NOMO-1 treated with dmso at 0.1 percent for 144 hours (cell line): Measurements from ENCODE around the gene BZW1.

ENCODE experiments used
- DNase-seq: peaks from one replicate; lab custom pipeline; 2025; ENCODE audit not compliant: unreplicated experiment; lab: John Stamatoyannopoulos, UW

BZW1 gene

DNA sequence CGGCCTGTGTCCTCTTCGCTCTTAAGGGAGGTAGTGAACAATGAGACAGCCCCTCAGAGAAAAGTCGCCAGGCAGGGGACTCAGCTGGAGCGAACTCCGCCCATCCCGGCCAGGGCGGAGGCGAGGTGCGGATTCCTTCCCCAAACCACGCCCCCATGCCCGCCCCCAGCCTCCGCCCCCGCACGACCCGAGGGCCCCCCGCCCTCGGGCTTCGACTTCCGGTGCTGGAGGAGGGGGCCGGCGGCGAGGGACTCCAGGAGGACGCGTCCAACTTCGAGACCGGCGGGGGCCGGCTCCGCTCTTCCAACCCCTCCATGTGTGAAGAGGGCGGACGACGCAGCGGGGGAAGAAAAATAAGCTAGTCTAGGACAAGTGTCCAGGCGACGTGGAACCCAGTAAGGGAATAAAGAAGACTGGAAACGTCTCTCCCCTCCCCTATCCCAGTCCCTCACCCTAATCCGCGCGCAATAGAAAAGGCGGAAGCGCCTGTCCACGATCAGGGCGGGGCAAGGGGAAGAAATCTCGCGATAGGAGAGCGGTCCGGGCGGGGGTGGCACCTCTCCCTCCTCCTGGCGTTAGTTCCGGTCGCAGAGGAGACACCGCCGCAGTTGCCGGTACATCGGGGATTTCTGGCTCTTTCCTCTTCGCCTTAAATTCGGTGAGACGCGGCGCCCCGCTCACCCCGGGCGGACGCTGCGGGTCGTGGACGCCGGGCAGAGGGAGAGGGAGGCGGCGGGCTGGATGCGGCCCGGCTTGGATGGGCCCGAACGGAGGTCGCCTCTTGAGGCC is at the start of gene BZW1:
TSS of gene BZW1 (plus strand) at position 578 of the 789 bp plus-strand sequence. CDS start 1,308 bp downstream, outside the sequence.
- peak; percentile 92 for DNase-seq

DNA sequence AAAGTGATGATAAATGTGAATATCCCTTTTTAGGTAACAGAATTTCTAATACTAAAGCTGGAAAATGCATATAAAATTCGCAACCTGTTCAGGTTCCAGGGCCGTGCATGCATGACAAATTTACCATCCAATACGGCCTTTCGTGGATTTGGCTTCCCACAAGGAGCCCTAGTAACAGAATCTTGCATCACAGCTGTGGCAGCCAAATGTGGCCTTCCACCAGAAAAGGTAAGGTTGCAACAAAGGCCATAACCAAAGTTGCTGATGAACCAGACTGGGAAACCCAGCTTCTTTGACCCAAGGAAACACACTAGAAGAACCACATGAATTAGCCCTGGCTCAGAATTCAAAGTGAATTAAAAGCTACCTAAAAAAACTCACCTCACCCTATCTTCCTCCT is 49.6 kb upstream of the BZW1 start:
- DNase-seq, result no peak

DNA sequence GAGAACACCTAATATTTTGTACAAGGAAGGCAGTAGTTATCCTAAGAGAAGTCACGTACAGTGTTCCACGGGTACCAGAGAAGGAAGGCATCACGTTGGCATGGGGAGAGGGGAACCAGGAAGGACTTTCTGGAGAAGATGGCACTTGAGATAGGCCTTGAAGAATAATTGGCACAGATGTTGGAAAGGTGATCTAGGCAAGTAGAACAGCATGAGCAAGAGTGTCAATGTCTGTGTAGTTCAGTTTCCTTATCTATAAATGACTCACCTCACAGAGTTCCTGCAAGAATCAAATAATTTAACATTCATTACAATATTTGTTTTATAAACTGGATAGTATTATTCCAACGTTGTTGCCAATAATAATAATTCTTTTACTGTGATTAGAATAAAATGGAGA is 48.3 kb upstream of the BZW1 start:
- DNase-seq, result no peak

DNA sequence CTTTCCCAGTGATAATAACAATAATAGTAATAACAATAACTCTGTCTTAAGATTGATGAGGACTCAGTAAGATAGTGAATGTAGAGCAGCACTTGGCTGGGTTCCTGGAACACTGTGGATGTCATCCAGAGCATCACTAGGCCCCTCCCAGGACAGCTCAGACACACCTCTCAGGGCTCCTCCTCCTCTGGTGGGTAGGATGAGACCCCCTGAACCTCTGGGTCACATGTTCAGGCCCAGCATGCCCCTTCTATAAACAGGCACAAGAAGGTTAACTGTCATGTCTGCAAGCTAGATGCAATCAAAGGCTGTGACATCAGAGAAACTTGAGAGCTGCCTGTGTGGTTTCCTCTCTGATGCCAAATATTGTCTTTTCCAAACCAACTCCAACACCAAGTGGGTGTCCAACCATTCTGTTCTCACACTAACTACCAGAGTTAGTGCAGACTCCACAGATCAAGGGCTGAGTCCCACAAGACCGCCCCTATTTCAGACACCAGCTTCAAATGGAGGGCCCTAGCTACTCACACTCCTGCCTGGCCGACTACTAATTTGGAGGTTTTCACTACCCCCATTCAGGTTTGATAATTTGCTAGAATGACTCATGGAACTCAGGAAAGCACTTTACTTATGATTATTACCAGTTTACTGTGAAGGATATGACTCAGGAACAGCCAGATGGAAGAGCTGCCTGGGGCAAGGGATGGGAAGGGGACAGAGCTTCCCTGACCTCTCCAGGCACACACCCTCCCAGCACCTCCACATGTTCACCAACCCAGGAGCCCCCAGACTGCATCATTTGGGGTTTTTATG is 46.4 kb upstream of the BZW1 start:
- no peak for DNase-seq

DNA sequence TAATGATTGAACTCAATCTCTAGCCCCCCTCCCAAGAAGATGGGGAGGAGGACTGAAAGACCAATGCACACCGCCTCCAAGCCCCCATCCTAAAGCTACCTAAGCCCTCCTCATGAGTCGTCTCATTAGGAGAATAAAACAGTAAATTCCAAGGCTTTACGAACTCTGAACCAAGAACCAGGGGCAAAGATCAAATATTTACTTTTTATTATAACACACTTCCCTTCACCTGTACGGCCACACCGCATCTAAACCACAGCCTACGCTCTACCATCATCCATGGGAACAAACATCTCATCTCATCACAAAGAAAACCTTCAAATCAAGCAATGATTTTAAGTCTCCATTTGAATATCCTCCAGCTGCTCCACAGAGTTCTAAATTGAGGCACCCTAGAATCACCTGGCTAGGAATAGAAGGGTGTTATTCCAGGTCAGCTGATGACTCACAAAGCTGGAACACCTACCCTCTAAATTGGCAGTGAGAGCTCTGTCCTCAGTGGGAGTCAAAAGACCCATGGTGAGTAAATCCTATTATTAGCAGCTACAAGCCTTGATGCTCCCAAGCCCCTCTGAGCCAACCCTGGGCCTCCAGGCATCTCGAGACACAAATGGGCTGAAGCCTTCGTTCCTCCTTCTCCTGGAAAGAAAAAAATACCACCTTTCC is 45.6 kb upstream of the BZW1 start:
- no peak for DNase-seq

DNA sequence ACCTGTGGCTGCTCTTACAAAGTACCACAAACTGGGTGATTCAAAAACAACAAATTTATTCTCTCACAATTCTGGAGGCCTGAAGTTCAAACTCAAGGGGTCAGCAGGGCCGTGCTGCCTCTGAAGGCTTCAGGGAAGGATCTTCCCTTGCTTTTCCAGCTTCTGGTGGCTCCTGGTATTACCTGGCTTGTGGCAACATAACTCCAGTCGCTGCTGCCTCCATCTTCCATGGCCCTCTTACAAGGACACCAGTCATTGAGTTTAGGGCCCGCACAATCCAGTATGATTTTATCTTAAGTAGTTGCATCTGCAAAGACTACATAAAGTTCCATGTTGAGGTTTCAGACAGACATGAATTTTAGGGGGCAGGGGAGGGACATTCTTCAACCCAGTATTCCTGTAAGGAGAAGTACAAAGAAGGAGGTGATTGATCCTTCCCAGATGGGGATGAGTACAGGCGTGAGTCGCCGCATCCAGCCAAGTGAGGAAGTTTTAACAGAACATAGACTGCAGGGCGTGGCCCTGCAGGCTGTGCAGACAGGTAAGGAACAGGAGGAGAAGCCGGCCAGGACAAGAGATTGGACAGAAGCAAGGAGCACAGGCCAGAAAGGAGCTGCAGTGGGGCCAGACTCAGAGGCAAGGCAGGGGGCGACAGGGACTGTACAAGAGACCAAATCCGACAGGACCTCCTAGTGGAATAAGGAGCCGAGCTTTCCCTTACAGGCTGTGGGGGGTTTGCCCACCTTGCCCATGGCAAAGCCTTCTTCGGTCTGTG is 44.4 kb upstream of the BZW1 start:
- no peak for DNase-seq

DNA sequence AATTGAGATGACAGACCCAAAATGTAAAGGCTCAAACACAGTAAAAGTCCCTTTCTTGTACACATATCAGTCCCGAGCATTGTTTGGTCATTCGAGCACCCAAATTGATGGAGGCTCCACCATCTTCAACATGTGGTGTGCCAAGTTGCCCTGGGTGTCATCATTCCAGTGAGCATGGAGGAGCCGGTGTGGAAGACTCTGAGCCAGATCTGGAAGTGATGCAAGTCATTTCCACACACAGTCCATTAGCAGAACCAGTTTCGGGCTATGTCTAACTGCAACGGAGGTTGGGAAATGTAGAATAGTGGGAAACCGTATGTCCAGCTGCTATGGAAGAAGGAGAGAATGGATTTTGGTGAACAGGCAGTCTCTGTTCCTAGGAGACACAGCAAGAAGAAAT is 40.9 kb upstream of the BZW1 start:
- DNase-seq, result no peak

DNA sequence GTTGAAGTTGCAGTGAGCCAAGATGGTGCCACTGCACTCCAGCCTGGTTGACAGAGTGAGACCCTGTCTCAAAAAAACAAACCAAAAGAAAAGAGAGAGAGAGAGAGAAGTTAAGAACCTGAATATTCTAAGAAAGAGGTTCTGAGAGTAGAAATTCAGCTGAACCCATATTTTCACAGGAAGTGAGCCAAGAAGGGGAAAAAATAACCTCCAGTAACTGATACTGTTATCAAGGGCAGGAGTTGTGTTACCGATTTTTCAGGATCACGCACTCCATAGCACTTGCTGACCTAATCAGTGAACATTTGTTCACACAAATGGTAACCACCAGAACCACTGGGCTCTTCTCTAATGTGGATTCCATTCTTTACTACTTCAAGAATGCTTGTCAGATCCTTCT is 39.1 kb upstream of the BZW1 start:
- DNase-seq, result no peak

DNA sequence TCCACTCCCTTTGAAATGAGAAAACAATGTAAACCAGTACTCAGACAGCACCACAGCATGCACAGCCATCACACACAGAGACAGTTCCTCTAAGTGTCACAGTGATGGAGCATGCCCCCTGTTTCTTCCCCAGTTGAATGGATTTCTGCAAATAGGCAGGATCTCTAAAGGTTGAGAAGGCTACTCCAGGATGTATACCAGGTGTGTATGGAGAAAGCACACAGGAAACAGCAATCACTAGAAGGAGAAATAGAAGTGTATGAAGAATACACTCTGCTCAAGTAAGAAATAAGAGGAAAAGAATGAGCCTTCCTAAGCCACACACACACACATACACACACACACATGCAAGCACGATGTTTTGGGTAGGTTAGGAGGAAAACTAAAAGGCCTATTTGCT is 38.6 kb upstream of the BZW1 start:
- no peak for DNase-seq

DNA sequence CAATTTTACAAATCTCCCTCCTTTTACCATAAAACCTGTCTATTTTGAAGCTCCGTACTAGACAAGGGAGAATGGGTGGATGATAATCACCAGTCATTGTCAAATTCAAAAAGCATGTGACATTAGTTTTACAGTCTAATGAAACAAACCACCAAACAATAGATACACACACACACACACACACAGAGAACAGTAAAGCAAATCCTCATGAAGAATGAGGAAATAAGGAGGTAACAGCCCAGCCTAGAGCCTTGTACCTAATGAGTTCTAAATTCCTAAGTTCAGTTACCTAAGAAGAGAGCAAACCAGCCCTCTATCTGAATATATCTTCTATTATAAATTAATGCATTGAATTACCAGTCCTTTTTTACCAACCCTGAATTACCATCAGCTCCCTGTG is 36.8 kb upstream of the BZW1 start:
- no peak for DNase-seq

DNA sequence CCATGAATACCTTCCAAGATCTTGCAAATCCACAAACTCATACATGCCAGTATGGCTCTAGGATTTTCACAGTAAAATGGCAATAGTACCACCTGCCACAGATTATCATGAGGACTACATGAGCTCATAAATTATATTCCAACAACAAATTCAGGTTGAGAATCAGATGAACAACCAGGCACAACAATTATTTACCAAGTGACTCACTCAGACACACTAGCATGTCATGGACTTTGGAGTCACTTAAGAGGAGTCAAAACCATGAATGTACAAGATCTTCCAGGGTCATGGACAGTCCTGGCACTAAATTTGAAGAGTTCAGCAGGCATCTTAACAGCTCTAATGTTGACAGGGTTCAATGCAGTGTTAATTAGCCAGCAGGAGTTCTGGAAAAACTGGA is 34.4 kb upstream of the BZW1 start:
- DNase-seq, result no peak

DNA sequence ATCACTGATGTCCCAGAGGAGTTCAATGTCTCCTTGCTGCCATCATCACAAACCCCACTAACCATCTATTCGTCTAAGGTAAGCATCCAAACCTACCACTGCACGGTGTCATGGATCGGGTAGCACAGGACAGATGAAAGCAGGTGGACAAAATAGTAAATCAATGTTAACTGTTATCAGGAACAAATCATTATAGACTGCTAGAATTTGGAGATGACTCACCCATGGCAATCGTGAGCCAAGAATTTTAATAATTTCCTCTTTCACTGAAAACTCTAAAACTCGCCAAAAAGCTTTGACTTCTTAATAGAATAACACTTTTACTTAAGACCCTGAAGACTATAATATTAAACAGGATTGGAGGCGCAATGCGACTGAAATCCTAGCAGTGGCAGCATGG is 33.7 kb upstream of the BZW1 start:
- no peak for DNase-seq

DNA sequence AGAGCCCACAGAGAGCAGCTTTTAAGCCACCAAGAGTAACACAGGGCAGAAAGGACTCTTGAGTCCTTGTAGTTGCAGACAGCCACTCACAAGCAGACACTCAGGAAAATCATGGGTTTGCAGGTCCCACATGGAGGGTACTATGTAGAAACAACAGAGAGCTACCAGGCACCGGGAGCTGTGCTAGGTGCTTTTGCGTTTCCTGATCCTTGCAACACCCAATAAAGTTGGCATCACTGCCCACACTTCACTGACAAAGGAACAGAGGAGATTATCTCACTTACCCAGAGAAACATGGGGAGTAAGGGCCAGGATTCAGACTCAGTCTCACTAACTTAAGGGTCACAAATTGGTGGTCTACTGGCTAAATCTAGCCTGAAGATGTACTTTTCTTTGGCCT is 32.5 kb upstream of the BZW1 start:
- DNase-seq, result no peak

DNA sequence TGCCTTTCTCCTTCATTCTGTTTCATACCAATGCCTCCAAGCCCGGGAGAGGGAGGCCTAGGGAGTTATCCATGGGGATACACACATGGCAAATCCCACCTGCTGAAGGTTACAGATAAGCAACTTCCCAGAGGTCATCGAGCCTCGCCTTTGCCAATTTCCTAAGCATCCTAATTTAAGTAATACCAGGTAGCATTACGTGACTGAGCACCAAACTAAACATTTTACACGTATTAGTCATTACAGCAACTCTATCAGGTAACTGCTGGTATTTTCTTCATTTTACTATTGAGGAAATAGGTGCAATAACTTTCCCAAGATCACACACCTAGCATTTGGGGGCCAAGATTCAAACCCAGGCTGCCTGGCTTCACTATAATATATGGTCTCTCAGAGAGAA is 30.1 kb upstream of the BZW1 start:
- no peak for DNase-seq

DNA sequence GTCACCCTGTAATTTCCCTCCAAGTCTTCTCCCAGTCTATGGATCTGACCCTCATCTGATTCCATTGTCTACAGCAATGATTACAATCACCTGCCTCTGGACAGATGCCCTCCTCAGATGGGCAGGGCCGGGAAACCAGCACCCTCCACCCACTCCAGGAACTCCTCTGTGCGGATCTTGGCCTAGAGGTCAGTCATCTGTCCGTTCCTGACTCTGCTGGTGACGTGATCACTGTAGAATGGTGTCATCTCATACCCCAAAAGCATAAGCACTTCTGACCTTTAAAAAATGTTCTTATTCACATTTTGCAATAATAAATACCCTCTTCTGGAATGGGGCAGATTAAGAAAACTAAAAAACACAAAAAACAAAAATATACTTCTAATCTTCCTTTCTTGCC is 29.5 kb upstream of the BZW1 start:
- no peak for DNase-seq

DNA sequence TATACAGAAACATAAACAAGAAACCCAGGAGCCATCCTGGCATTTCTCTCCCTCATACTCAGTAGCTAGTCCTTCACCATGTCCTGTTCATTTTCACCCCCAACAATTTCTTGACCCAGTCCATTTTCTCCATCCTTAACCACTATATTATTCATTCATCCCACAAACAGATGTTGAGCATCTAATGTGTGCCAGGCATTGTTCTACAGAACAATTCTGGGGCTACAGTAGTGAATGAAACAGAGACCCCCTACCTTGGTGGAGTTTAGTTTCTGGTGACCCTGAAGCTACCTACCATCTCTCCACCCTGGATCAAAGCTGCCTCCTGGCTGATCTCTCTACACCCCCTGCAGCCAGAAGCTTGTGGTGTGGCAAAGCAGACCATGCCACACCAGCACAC is 27.5 kb upstream of the BZW1 start:
- DNase-seq, result no peak

DNA sequence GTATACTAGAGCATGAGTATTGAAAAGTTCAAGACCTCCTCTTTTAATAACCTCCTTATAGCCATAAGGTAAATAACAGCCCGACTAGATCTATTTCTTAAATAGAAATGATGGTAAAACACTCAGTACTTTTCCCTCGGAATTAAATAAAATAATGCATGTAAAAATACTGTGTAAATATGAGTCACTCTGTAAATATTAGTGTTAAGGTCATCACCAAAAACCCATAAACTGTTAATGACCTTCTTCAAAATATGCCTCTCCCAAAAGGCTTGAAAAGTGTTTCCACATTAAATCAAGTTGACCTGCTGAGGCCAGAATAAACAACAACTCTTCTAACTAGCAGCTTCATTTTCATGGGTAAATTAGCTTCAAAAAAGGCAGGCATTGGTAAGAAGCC is 25.3 kb upstream of the BZW1 start:
- no peak for DNase-seq

DNA sequence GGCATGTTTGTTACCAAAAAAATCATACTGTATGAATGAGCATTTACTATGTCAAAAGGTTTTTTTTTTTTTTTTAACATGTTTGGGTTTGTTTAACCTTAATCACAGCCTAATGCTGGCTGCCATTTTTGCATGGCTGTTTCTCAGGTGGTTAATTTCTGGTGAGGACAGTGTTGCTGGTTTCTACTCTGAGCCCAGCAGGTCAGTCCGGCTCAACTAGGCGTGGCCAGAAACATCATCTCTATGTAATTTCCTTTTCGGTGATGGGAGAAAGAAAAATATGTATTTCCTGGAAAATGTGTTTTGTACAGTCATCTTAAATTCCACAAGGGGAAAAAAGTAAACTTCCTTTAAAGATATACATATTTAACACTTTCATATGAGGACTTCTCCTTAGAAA is 24.9 kb upstream of the BZW1 start:
- no peak for DNase-seq

DNA sequence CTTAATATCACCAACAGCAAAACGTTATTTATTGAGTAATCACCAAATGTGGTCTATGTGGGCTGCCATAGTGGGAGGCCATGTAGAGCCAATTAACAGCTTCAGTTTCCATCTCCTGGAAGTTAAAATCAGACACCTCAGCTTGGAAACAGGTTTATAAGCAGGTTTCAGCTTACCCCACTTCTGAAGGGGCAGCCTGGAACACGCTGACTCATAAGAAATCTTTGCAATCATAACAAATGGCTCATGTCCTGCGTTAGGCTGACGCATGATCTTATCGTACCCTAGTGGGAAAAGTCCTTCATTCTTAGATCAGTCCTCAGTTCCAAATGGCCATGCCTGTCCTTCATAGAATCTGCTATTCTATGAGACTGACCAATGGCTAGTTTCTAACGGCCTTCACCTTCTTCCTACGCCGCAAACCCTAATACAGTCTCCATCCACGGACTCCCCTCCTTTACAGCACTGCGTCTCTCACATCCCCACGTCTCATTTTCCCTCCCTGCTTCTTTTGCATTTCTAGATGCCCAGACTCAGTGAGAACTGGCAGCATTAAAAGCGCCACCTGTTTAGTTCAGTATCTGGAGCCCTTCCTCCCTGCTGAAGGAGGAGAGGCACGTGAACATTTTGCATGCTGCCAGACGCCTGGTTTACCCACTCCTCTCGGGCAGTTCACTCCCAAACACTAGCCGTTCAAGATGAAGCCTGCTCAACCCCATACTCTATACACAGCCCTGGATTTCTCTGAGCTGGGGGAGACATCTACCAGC is 24.2 kb upstream of the BZW1 start:
- no peak for DNase-seq

DNA sequence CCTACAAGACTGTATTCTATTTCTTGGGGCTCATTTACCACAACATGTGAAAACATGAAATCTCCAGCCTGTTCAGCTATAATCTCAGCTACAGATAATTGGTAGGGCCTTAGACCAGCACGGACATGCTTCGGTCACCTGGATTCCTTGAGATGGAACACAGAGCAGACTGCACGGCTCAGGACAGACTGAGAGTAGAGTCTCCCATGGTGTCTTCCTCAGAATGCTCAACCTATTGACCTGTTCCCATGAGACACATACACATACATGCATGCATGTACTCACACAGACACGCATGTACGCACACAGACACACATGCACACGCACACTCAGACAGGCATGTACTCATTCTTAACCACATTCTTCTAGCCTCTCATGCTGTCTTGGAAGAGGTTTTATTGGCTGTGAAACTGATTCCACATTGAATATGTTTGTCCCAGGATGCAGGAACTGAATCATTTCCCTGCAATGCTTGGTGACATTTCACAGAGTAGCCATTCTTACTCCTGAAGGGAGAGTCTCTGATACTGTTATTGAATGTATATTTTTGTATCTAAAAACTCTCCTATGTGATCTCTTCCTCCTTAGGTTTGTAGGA is 23.5 kb upstream of the BZW1 start:
- DNase-seq, result no peak
